T-helper 2 cell treated with Interferon-gamma antibody and Interleukin-4, amounts not matched to agents 100 ng/mL and 5 ng/mL, for 36 hours (primary cell): Measurements from ENCODE around the gene LIPG. TPM values are rescaled to one million over a fixed set of nuclear protein-coding genes. Genes with fewer than 3 reads are reported as not detected.
"Not testable (repeated sequence)": the region's sequence is repeated elsewhere in the genome, so short reads cannot be mapped to it uniquely, and the experiment has no call there.

Experiments used
- intact Hi-C: fragments of 100-400 bp; cut with micrococcal nuclease; formaldehyde crosslinking; loops from one replicate; pipeline ENCODE4 v1.15.1; 2023
- total RNA-seq: library from RNA; stranded (reverse); gene quantifications from 2 replicates; pipeline ENCODE4 v1.2.3, GENCODE V29; 2022

Gene LIPG
- total RNA-seq = 0.64 TPM in 1 of 2 replicates, not detected in the other

GRCh38 chr18:49561289-49562193 lies at the start of gene LIPG:
TSS of gene LIPG (plus strand) at chr18:49562057. CDS start at chr18:49562309, 252 bp downstream.
- intact Hi-C loops = no loop called here

DNA sequence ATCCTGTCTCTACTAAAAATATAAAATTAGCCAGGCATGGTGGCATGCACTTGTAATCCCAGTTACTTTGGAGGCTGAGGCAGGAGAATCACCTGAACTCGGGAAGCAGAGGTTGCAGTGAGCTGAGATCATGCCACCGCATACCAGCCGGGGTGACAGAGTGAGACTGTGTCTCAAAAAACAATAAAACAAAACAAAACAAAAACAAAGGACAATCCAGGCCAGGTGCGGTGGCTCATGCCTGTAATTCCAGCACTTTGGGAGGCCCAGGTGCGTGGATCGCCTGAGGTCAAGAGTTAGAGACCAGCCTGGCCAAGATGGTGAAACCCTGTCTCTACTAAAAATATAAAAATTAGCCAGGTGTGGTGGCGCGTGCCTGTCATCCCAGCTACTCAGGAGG lies 49.0 kb upstream of the LIPG start:
- intact Hi-C loops = not testable (repeated sequence)

GRCh38 chr18:49514577-49514976 lies 47.3 kb upstream of the LIPG start:
- intact Hi-C loops = no loop called here

GRCh38 chr18:49515003-49515402 lies 46.9 kb upstream of the LIPG start:
- intact Hi-C loops = not testable (repeated sequence)

GRCh38 chr18:49515516-49515915 lies 46.3 kb upstream of the LIPG start:
- intact Hi-C loops = no loop called here

GRCh38 chr18:49517483-49517882 lies 44.4 kb upstream of the LIPG start:
- intact Hi-C loops = no loop called here

GRCh38 chr18:49519101-49519971 lies 42.5 kb upstream of the LIPG start:
- intact Hi-C loops = no loop called here

GRCh38 chr18:49520661-49521145 lies 41.2 kb upstream of the LIPG start:
- intact Hi-C loops = no loop called here

GRCh38 chr18:49521216-49521835 lies 40.5 kb upstream of the LIPG start:
- intact Hi-C loops = no loop called here

- intact Hi-C loops = not testable (repeated sequence)
Observed at GRCh38 chr18:49523580-49524093, 38.2 kb upstream of the LIPG start.

GRCh38 chr18:49524349-49524748 lies 37.5 kb upstream of the LIPG start:
- intact Hi-C loops = no loop called here

DNA sequence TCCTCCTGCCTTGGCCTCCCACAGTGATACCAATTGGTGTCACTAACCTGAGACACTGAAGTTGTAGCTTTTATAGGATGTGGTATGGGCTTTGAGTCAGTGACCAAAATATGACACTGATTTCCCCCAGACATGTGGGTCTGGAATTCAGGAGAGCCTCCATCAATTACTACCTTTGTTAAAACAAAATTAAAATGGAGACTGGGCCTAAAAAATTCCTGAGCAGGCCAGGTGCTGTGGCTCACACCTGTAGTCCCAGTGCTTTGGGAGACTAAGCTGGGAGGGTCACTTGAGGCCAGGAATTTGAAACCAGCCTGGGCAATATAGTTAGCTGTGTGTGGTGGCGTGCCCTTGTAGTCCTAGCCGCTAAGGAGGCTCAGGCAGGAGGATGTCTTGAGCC lies 36.9 kb upstream of the LIPG start:
- intact Hi-C loops = no loop called here

- intact Hi-C loops = no loop called here
Observed at GRCh38 chr18:49525981-49526380, 35.9 kb upstream of the LIPG start.

GRCh38 chr18:49527631-49528327 lies 34.1 kb upstream of the LIPG start:
- intact Hi-C loops = no loop called here

DNA sequence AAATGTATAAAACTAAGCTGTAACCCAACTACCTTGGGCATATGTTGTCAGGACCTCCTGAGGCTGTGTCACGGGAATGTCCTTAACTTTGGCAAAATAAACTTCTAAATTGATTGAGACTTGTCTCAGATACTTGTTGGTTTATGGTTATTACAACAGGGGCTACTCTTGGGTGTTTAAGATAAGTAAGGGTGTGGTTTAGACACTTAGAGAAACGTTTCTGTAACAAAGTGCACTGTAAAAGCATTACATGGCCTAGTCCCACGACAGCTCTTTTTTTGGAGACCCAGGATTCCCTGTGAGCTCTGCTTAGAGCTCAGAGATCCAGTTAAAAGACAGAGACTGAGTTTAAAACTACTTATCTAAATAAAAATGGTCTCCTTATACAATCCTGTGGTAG lies 32.3 kb upstream of the LIPG start:
- intact Hi-C loops = no loop called here

DNA sequence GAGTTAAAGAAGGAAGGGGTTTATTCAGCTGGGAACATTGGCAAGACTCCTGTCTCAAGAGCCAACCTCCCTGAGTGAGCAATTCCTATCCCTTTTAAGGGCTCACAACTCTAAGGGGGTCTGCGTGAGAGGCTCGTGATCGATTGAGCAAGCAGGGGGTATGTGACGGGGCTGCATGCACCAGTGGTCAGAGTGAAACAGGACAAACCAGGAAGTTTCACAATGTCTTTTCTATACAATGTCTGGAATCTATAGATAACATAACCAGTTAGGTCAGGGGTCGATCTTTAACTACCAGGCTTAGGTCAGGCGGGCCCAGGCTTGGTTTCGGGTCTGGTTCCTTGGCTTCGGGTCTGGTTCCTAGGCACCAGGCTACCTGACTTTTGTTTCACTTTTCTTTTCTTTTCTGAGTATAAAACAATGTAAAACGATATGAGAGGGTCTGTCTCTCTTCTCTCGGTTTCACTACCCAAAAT lies 30.1 kb upstream of the LIPG start:
- intact Hi-C loops = no loop called here

GRCh38 chr18:49534846-49535601 lies 26.8 kb upstream of the LIPG start:
- intact Hi-C loops = no loop called here

DNA sequence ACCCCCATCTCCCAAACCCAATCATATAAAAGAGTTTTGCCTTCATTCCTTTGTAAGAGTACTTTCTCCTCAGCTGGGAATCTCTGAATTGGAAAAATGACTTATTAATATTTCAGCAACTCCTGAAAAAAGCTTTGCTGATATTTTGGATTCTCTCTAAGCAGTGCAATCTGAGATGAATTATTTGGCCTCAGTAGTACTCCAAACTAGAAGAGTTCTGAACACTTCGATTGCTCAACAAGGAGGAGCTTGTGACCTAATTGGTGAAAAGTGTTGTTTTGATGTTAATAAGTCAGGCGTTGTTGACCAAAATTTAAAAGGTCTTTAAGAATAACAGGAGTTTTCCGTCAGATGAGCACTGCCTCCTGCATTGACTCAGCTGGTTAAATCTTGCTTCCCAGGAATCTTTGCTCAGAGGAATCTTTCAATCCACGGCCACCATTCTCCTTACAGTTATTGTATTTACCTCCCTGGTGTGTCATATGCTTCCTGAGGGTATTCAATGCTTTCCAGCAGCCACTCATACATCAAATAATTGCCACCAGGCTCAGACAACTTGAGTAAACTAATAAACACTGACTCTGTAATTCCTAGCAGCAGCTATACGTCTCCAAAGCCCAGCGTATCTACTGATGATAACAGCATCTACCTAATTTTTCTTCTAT lies 24.5 kb upstream of the LIPG start:
- intact Hi-C loops = no loop called here

- intact Hi-C loops = no loop called here
Observed at GRCh38 chr18:49544362-49544761, 17.5 kb upstream of the LIPG start.
